GM12872 (cell line): ENCODE measurements around the gene PRR33.

ENCODE experiments used
- TF ChIP-seq, protein P1 (sequence below): IDR thresholded peaks from 3 replicates; pipeline ENCODE4 v1.5.1; 2011; ENCODE audit warnings: low read depth, mild to moderate bottlenecking, low read length, moderate library complexity; ENCODE audit not compliant: insufficient read depth

Gene PRR33

DNA sequence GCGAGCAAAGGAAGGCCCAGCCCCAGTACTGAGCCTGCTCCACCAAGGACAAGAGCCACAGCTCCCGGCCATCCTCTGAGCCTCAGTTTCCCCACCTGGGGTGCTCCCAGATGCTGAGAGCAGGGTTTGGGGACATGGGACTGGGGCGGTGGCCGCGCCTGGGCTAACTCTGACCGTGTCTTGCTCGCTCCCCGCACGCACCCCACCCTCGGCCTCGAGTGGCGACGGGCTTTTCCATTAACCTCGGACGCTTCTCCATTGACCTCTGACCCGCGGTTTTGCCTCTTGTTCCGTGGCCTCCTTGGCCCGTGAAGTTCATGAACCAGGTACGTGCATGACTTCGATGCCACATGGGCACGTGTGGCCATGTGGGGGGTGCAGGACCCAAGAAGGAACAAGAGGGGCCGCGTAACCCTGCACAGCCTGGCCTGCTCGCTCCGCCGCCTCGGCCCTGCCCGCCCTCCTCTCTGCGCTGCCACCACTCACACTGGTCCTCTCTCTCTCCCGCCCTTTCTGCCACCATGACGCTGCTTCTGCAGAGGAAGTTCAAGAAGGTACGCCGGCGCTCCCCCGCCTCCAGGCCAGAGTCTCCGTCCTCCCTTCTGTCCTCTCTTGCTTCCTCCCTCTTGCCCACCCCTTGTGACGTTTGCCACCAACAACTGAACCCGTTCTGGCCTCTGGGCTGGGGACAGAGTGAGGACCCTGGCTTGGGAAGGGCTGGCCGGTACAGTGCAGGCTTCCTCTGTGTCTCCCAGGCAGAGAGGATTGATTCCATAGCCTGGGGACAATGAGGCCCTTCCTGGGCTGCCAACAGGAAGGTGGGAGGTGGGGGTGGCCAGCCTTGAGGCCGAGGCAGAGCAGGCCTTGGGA is 34.7 kb upstream of the PRR33 start:
- TF ChIP-seq, protein P1, sequence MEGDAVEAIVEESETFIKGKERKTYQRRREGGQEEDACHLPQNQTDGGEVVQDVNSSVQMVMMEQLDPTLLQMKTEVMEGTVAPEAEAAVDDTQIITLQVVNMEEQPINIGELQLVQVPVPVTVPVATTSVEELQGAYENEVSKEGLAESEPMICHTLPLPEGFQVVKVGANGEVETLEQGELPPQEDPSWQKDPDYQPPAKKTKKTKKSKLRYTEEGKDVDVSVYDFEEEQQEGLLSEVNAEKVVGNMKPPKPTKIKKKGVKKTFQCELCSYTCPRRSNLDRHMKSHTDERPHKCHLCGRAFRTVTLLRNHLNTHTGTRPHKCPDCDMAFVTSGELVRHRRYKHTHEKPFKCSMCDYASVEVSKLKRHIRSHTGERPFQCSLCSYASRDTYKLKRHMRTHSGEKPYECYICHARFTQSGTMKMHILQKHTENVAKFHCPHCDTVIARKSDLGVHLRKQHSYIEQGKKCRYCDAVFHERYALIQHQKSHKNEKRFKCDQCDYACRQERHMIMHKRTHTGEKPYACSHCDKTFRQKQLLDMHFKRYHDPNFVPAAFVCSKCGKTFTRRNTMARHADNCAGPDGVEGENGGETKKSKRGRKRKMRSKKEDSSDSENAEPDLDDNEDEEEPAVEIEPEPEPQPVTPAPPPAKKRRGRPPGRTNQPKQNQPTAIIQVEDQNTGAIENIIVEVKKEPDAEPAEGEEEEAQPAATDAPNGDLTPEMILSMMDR = no peak

DNA sequence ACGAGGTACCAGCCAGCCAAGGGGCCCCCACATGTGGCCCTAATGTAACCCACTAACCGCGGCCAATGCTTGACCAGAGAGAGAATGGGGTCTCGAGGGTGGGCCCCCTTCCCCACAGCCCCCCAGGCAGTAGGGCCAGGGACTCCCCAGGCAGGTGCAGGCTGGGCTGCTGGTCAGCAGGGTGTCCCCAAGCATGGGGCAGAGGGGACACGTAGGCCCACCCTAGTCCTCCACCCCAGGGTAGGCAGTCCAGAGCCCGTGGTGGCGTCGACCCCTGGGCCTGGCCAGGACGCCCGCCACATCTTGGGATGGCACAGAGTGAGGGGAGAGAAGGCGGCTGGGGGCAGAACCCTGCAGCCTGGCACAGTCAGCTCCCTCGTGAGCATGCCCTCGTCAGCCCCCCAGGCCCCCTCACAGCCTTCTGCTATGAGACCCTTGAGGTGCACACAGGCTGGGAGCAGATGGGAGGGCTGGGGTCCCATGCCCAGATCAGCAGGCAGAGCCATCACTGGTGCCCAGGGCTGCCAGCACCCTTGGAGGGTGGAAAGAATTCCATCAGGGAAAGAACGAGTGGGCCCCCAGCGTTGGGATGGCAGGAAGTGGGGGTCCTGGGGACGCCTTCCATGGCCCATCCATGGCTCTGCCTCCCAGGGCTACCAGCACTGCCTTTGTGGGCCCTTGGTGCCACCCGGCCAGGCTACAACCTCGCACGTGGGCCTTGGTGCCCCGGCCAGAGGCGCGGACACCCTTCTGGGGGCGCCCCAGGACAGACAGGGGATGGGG is 33.9 kb upstream of the PRR33 start:
- TF ChIP-seq, protein P1 = no peak

DNA sequence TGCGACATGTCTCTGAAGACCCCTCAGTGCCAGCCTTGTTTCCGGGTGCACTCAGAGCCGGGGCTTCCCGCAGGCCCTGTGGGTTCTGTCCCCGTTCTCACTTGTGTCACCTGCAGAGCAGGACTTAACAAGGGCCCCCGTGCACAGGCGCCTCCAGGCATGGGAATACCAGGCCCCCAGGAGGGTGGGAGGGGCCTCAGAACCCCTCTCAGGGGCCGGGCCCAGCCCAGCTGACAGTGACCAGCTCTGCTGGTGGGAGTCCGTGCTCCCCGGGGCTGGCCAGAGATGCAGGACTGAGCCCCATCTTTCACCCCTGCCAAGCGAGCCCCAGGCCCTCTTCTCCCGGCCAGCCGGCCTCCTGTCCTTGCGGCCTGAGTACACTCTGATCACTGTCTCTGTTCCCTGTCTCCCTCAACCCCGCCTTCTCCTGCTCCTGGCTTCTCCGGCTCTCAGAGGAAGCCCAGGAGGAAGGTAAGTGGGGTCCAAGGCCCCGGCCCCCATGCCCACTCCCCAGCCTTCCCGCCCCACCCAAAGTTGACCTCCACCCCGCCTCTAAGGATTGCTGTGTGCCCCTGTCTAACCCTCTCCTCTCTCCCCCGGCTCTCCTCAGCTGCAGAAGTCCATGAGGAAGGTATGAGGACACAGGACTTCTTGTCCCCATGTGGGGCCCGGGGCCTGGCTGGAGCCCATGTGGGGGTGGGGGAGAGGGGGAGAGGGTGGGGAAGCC is 33.1 kb upstream of the PRR33 start:
- TF ChIP-seq, protein P1 = no peak

DNA sequence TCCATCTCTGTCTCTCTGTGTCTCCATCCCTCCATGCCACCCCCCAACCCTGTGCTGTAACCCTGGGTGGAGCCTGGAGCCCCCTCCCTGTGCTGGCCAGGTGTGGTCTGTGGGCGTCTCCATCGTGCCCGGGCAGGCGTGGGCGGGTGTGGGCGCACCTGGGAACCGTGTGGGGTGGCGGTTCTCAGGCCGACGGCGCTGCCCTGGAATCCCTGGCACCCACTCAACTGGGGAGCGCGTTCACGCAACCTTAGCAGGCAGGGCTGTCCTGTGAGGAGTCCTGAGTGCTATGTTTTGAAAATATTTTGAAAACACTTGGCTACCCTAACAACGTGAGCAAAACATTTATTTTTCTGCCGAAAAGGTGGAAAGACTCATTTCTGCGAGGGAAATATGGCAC is 32.5 kb upstream of the PRR33 start:
- TF ChIP-seq, protein P1 = no peak

DNA sequence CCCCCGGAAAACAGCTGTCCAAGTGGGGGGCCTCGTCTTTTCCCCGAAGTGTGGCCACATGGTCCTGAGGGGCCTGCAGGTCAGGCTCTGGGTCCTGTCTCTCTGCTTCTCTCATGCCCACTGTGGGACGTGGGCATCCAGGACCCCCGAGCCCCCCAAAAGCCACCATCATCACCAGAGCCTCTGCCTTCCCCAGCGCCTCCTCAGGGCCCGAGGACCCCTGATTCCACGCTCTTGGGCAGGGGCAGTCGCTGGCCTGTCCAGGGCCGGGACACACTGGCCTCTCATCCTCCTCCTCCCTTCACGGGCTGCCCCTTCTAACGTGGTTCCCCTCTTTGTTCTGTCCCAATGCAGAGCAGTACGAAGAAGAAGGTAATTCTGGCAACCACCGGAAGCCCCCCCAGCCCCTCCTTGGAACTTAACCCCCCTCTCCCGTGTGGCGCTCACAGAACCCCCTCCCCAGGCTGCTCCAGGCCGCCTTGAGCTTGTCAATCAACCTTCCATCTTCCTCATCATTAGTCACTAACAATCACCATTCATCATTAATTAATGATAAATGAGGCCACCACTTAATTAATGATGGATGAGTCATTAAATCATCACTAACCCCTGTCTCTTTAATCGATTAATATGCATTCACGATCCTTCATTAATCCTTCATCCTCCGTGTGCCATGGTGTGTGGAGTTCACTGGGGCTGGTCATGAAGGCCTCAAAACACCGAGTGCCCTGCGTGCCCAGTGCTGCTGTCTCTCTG is 31.7 kb upstream of the PRR33 start:
- TF ChIP-seq, protein P1 = no peak

DNA sequence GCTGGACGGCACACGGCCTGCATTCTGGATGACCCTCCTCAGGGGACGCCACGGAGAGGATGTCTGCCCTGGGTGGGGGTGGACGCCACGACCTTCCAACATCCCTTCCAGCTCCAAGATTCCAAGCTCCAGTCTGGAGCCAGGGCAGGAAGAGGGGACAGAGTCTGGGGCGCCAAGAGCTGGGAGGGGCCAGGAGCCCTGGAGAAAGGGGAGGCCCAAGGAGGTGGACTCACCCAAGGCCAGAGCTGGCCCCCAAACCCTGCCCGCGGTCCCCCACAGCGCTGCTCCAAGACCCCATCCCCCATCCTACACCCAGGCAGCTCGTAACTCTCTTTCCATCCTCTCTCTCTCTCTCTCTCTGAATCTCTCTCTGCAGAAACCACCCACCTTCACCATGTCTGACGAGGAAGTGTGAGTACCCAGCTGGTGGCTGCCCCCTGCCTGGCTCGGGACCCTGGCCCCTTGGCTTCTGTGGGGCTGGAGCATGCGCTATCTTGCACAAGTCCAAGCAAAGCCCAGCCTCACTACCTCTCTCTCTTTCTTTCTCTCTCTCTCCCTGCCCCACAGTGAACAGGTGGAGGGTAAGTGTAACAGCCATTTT is 30.9 kb upstream of the PRR33 start:
- TF ChIP-seq, protein P1 = no peak
